Measurements from ENCODE around the gene FHIT. TPM values are rescaled to one million over a fixed set of nuclear protein-coding genes. Genes with fewer than 3 reads are reported as not detected.

The FHIT gene
- total and polyA plus RNA-seq, 10 of the 15 experiments (the other 5 are each of a cell fraction or from before 2014, with no cell fraction given), result 4.2 to 14.9 (median 9.4) TPM

DNA sequence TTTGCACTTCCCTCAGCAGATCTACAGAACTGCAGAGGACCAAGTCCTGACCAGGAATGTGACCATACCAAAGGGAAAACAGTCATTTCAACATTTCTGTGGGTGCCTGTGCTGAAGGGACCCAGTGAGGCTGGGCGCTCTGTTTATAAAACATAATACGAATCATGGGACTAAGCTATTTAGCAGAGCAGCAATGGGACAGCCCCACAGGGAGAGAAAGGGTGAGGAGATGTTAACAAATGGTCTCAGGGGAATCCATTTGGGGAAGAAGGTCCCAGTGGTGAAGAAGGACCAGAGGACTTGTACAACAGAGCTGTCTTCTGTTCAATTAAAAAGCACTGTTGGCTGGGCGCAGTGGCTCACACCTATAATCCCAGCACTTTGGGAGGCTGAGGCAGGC, 1025.4 kb downstream of the FHIT start (continued):
- TF ChIP-seq ZNF384 (IDR thresholded peaks at IDR 0.05; ENCODE audit: borderline replicate concordance, low read depth, low read length) (no peak), POU2F2 (IDR thresholded peaks at IDR 0.05; ENCODE audit: borderline replicate concordance, low read depth, low read length) (no peak), NR2F1 (conservative IDR thresholded peaks at IDR 0.05) (peak; percentile 20; the same call in 1 of the 2 replicates), FOS (IDR thresholded peaks at IDR 0.05; ENCODE audit: borderline replicate concordance, extremely low read depth, insufficient read length) (no peak), TBL1XR1 (IDR thresholded peaks at IDR 0.05; ENCODE audit: low read depth, low read length) (no peak), TCF7 (IDR thresholded peaks at IDR 0.05; ENCODE audit: borderline replicate concordance) (no peak), MEF2A (IDR thresholded peaks at IDR 0.05; ENCODE audit: insufficient read depth, low read depth, low read length) (no peak), RFX5 (IDR thresholded peaks at IDR 0.05; ENCODE audit: low read depth, low read length) (no peak), NFYB (IDR thresholded peaks at IDR 0.05; ENCODE audit: insufficient read depth, low read depth, low read length) (no peak), EGR1 (IDR thresholded peaks at IDR 0.05; ENCODE audit: borderline replicate concordance in 1 of 2, low read depth in 2 of 2, low read length in 2 of 2) (no peak), CHD4 (IDR thresholded peaks at IDR 0.05) (no peak)

DNA sequence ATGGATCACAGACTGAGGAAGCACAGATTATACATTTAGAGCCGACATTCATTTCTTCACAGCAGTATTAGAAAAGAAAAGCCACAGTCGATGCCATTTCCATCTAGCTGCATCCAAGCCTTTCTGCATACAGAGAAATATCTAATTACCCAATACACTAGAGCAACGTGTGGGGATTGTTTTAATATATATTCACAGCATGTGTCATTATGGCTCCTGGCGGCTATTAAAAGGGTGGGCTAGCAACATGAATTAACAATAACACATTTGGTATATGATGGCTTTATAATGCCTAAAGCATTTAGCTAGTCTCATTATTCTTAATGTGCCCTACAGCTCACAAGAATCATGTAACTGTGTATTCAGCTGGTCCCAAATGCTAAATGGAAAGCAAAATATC, 1030.5 kb downstream of the FHIT start:
- Histone ChIP-seq H3K4me3 (no peak overlapping the region), H3K4me1 (ENCODE audit: control insufficient read depth, insufficient read depth, low read length) (no peaks in the 10 kb centered on the region), H3K9ac (ENCODE audit: control insufficient read depth, insufficient read depth, low read length) (no peak overlapping the region), H2AFZ (ENCODE audit: control insufficient read depth, low read depth, low read length) (no peak overlapping the region), H3K4me2 (ENCODE audit: control insufficient read depth, insufficient read depth) (no peak overlapping the region), H3K27me3 (replicated peaks in 1 of 2; ENCODE audit: control insufficient read depth in 2 of 2, insufficient read depth in 2 of 2, low read length in 1 of 2) (no peaks in the 10 kb centered on the region), H3K36me3 (ENCODE audit: control insufficient read depth in 2 of 2, insufficient read depth in 2 of 2, low read length in 1 of 2) (no peaks in the 10 kb centered on the region), H3K27ac (ENCODE audit: control insufficient read depth, insufficient read depth) (no peak overlapping the region), H3K79me2 (ENCODE audit: control insufficient read depth, insufficient read depth, low read length) (no peaks in the 10 kb centered on the region), H3K9me3 (replicated peaks; ENCODE audit: control insufficient read depth, insufficient read depth, low read length) (no peaks in the 10 kb centered on the region), H4K20me1 (ENCODE audit: control insufficient read depth, insufficient read depth) (no peaks in the 10 kb centered on the region)
- intact Hi-C loops (cut with micrococcal nuclease; ENCODE audit: unreplicated experiment), result no loop called here
- ChIA-PET POLR2A (no interaction called here), RAD21 (ENCODE audit: unreplicated experiment) (no interaction called here), CTCF (no interaction called here), SMC1A (ENCODE audit: uncharacterized antibody, unreplicated experiment) (no interaction called here)
- ATAC-seq (no peak), FAIRE-seq (no peak), DNase-seq (ENCODE audit: low read depth, low spot score) (no peak)
- BruUV-seq (replicated peaks), result no TSS peak
- in situ Hi-C loops (cut with MboI), result no loop called here
- WGBS (ENCODE audit: insufficient coverage, insufficient replicate concordance, low lambda C conversion rate, missing lambda C conversion rate), result 55% methylated on average over 4 of the region's 4 CpGs
- TF ChIP-seq SUZ12 (IDR thresholded peaks at IDR 0.05; ENCODE audit: unreplicated experiment) (no peak), WRNIP1 (IDR thresholded peaks at IDR 0.05; ENCODE audit: borderline replicate concordance, low read depth, low read length) (no peak), MEF2A (IDR thresholded peaks at IDR 0.05; ENCODE audit: insufficient read depth, low read depth, low read length) (no peak), POLR2AphosphoS5 (IDR thresholded peaks at IDR 0.05; ENCODE audit: low read length) (no peak), ZNF622 (IDR thresholded peaks at IDR 0.05) (no peak), SMAD1 (IDR thresholded peaks at IDR 0.05; ENCODE audit: low read depth, partially characterized antibody) (no peak), ZNF207 (IDR thresholded peaks at IDR 0.05; ENCODE audit: borderline replicate concordance) (no peak)
- TF ChIP-seq, protein P1, sequence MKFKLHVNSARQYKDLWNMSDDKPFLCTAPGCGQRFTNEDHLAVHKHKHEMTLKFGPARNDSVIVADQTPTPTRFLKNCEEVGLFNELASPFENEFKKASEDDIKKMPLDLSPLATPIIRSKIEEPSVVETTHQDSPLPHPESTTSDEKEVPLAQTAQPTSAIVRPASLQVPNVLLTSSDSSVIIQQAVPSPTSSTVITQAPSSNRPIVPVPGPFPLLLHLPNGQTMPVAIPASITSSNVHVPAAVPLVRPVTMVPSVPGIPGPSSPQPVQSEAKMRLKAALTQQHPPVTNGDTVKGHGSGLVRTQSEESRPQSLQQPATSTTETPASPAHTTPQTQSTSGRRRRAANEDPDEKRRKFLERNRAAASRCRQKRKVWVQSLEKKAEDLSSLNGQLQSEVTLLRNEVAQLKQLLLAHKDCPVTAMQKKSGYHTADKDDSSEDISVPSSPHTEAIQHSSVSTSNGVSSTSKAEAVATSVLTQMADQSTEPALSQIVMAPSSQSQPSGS (IDR thresholded peaks at IDR 0.05; ENCODE audit: low read length), result no peak
- TF ChIP-seq, protein P2, sequence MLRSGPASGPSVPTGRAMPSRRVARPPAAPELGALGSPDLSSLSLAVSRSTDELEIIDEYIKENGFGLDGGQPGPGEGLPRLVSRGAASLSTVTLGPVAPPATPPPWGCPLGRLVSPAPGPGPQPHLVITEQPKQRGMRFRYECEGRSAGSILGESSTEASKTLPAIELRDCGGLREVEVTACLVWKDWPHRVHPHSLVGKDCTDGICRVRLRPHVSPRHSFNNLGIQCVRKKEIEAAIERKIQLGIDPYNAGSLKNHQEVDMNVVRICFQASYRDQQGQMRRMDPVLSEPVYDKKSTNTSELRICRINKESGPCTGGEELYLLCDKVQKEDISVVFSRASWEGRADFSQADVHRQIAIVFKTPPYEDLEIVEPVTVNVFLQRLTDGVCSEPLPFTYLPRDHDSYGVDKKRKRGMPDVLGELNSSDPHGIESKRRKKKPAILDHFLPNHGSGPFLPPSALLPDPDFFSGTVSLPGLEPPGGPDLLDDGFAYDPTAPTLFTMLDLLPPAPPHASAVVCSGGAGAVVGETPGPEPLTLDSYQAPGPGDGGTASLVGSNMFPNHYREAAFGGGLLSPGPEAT (IDR thresholded peaks at IDR 0.05; ENCODE audit: low read depth), result no peak
